ENCODE data around the gene LYRM9.

LYRM9 gene

DNA sequence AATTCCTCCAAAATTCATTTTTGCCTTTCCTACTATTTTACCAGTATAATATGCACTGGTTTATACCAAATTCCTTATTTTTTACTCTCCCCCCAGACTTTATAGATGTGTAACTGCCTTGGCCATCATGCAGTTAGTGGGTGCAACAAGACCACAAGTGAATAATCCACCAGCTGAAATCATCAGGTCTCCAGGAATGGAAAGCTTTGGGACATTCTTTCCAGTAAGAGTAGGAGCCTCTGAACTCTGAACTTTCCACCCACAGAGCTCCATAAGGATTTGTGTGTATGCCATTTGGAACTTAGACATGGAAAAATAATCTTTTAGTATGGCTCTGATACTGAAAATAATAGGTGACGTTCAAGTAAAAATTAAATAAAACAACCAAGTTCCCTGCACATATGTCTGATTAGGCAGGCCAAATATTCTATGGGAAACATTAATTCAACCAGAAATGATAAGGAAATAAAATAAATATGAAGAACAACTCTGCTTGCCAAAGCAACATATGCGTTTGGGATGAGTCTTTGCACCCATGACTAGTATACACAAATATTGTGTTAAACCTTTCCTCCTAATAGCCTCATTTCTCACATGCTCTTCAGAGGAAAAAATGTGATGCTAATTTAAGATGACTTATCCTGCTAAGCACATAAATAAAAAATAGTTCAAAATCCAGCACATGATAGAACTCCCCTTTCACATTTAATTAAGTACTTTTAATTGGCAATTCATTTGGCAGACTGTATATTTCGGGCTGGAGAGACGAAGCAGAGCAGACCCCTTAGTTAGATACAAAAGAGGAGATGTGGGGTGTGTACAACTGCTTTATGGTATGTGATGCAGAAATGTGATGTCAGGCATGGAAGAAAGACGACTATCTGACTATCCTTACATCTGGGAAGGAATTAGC lies 11.6 kb upstream of the LYRM9 start:
- no peaks in the 10 kb centered on the region for H3K36me3 ChIP-seq (ENCODE audit: low read depth)

DNA sequence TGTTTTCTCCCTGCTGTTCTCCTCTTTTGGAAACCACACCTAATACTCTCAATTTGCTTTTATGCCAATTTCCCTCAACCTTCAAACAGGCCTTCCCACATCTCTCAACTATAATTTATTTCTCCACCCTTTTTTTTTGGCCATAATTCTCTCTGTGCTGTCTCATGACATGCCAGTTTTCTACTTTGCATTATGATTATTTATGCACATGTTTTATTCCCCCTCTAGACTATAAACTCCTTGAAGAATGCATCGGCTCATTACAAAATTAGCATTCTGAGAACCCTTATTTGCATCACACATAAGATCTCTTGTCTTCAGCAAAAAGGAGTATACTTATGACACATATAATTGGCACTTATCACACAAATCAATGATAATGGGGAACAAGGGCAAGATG lies 10.9 kb upstream of the LYRM9 start:
- no peak for ATAC-seq (ENCODE audit: low read depth)
- H3K27me3 ChIP-seq (ENCODE audit: insufficient read depth, poor library complexity, severe bottlenecking), result no peaks in the 10 kb centered on the region
- H3K9me3 ChIP-seq (ENCODE audit: severe bottlenecking), result no peaks in the 10 kb centered on the region
- no peaks in the 10 kb centered on the region for H3K36me3 ChIP-seq (ENCODE audit: low read depth)
- no peak overlapping the region for H3K4me3 ChIP-seq (ENCODE audit: severe bottlenecking)
- H3K27ac ChIP-seq (ENCODE audit: poor library complexity, severe bottlenecking), result no peak overlapping the region
- H3K4me1 ChIP-seq (ENCODE audit: insufficient read depth, poor library complexity, severe bottlenecking), result no peaks in the 10 kb centered on the region
- DNase-seq (ENCODE audit: low spot score), result no peak
- TF ChIP-seq, protein P1, sequence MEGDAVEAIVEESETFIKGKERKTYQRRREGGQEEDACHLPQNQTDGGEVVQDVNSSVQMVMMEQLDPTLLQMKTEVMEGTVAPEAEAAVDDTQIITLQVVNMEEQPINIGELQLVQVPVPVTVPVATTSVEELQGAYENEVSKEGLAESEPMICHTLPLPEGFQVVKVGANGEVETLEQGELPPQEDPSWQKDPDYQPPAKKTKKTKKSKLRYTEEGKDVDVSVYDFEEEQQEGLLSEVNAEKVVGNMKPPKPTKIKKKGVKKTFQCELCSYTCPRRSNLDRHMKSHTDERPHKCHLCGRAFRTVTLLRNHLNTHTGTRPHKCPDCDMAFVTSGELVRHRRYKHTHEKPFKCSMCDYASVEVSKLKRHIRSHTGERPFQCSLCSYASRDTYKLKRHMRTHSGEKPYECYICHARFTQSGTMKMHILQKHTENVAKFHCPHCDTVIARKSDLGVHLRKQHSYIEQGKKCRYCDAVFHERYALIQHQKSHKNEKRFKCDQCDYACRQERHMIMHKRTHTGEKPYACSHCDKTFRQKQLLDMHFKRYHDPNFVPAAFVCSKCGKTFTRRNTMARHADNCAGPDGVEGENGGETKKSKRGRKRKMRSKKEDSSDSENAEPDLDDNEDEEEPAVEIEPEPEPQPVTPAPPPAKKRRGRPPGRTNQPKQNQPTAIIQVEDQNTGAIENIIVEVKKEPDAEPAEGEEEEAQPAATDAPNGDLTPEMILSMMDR (IDR thresholded peaks at IDR 0.05; ENCODE audit: poor library complexity, severe bottlenecking), result no peak

More for the DNA sequence above, 11.6 kb upstream of the LYRM9 start:
- Histone ChIP-seq H3K4me1 (ENCODE audit: insufficient read depth, poor library complexity, severe bottlenecking) (no peaks in the 10 kb centered on the region), H3K27ac (ENCODE audit: poor library complexity, severe bottlenecking) (no peak overlapping the region), H3K4me3 (ENCODE audit: severe bottlenecking) (no peak overlapping the region), H3K27me3 (ENCODE audit: insufficient read depth, poor library complexity, severe bottlenecking) (no peaks in the 10 kb centered on the region), H3K9me3 (ENCODE audit: severe bottlenecking) (no peaks in the 10 kb centered on the region)
- DNase-seq (ENCODE audit: low spot score) (no peak), ATAC-seq (ENCODE audit: low read depth) (no peak)
- TF ChIP-seq, protein P1 (IDR thresholded peaks at IDR 0.05; ENCODE audit: poor library complexity, severe bottlenecking), result no peak

DNA sequence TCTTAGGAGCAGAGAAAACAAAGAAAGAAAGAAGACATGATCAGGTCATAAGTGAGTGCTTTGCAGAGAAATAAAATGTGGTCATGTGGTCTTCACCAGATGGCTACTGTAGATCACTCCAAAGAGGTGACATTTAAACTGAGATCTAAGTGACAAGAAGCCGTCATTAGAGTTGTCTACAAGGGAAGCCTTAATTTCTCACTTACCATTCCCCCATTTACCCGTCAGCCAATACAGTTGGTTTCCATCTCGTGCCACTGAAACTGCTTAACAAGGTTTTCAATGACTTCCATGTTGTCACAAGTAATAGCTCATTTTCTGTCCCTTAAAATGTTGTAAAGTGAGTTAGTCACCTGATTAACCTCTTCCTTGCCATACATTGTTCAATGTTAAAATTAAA lies 6.4 kb upstream of the LYRM9 start:
- Histone ChIP-seq H3K36me3 (ENCODE audit: low read depth) (no peaks in the 10 kb centered on the region), H3K9me3 (ENCODE audit: severe bottlenecking) (no peaks in the 10 kb centered on the region), H3K27ac (ENCODE audit: poor library complexity, severe bottlenecking) (no peak overlapping the region), H3K4me1 (ENCODE audit: insufficient read depth, poor library complexity, severe bottlenecking) (no peaks in the 10 kb centered on the region), H3K27me3 (ENCODE audit: insufficient read depth, poor library complexity, severe bottlenecking) (no peaks in the 10 kb centered on the region), H3K4me3 (ENCODE audit: severe bottlenecking) (no peak overlapping the region)
- TF ChIP-seq, protein P1 (IDR thresholded peaks at IDR 0.05; ENCODE audit: poor library complexity, severe bottlenecking), result no peak
- DNase-seq (ENCODE audit: low spot score) (no peak), ATAC-seq (ENCODE audit: low read depth) (no peak)

DNA sequence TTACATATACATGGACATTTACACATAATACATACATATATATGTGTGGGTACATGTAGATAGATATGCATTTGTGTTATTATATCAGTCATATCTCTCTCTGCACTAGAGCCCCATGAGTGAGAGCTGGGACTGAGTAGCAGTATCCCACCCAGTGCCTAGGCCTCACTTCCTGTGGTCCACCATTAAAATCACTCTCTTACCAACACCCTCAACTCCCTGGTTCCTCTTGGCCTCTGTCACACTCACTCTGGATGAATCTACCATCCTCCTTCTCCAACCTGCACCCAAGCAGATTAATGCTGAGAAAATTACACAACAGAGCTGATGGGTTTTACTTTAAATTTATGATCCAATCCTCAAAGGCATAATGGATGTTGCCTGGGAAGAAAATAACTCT lies 4.9 kb upstream of the LYRM9 start:
- H3K4me3 ChIP-seq (ENCODE audit: severe bottlenecking), result no peak overlapping the region
- no peaks in the 10 kb centered on the region for H3K36me3 ChIP-seq (ENCODE audit: low read depth)
- peaks cover 4% of the 10 kb centered on the region for H3K4me1 ChIP-seq (ENCODE audit: insufficient read depth, poor library complexity, severe bottlenecking)
- TF ChIP-seq, protein P1 (IDR thresholded peaks at IDR 0.05; ENCODE audit: poor library complexity, severe bottlenecking), result no peak
- no peak for DNase-seq (ENCODE audit: low spot score)
- no peaks in the 10 kb centered on the region for H3K27me3 ChIP-seq (ENCODE audit: insufficient read depth, poor library complexity, severe bottlenecking)
- H3K9me3 ChIP-seq (ENCODE audit: severe bottlenecking), result no peaks in the 10 kb centered on the region
- ATAC-seq (ENCODE audit: low read depth), result no peak
- H3K27ac ChIP-seq (ENCODE audit: poor library complexity, severe bottlenecking), result no peak overlapping the region

DNA sequence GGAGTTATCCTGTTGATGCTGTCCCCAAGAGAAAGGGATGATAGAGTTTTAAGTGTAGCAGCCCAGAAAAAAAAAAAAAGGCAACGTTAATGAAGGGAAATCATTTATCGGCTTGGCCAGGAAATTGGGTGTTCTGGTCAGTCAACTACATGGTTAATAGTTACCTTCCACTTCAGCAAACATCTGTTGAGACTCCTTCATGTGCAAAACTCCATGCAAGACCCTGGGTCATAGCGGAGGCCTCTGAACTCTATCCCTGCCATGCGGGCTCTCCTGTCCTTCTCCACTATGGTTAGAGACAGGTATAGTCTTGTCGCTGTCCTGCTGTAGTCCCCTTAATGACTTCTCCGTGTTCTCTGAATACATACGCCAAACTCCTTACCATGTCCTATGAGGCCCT lies 3.5 kb upstream of the LYRM9 start:
- Histone ChIP-seq H3K27ac (ENCODE audit: poor library complexity, severe bottlenecking) (no peak overlapping the region), H3K27me3 (ENCODE audit: insufficient read depth, poor library complexity, severe bottlenecking) (no peaks in the 10 kb centered on the region), H3K36me3 (ENCODE audit: low read depth) (no peaks in the 10 kb centered on the region), H3K4me1 (ENCODE audit: insufficient read depth, poor library complexity, severe bottlenecking) (peaks cover 4% of the 10 kb centered on the region), H3K4me3 (ENCODE audit: severe bottlenecking) (no peak overlapping the region), H3K9me3 (ENCODE audit: severe bottlenecking) (no peaks in the 10 kb centered on the region)
- ATAC-seq (ENCODE audit: low read depth) (no peak), DNase-seq (ENCODE audit: low spot score) (no peak)
- TF ChIP-seq, protein P1 (IDR thresholded peaks at IDR 0.05; ENCODE audit: poor library complexity, severe bottlenecking), result no peak

All from RWPE2 (cell line).